Endothelial cell of umbilical vein (primary cell): ENCODE results near the gene WDR41. TPM values are rescaled to one million over a fixed set of nuclear protein-coding genes. Genes with fewer than 3 reads are reported as not detected.

Experiments used
- BruUV-seq: library from RNA; stranded (reverse); fragments of 400-500 nt; replicated peaks from 2 replicates; lab custom pipeline; 2021; lab: Mats Ljungman, UMichigan
- CTCF ChIA-PET: fragments of 300-600, 350-600 bp; sonication (Branson Sonifier 250); formaldehyde crosslinking; loops from one replicate; lab custom pipeline; 2021; ENCODE audit warnings: antibody characterized with exemption, inconsistent platforms; lab: Charles Lee
- POLR2A ChIA-PET: fragments of 300-600, 350-600 bp; sonication (Branson Sonifier 250); formaldehyde crosslinking; loops from one replicate; lab custom pipeline; 2021; ENCODE audit warnings: antibody characterized with exemption, inconsistent platforms; lab: Charles Lee
- DNase-seq: peaks from one replicate; pipeline ENCODE4 v3.0.0-alpha.2; 2011; ENCODE audit warnings: low read depth, low spot score
- FAIRE-seq: peaks from 2 replicates; lab custom pipeline; 2011; peaks lifted over from hg19 to GRCh38; lab: Jason Lieb, UNC
- H2AFZ ChIP-seq: 2 replicates; pipeline ENCODE4 v1.6.0; 2012; ENCODE audit warnings: low read depth, low read length, control low read depth, inconsistent platforms
- H3K27ac ChIP-seq: 2 replicates; pipeline ENCODE4 v1.5.1; 2011; ENCODE audit warnings: low read depth, mild to moderate bottlenecking, control low read depth, low read length, moderate library complexity; ENCODE audit not compliant: insufficient read depth
- H3K27me3 ChIP-seq, 2 experiments: 2 replicates each; pipeline versions ENCODE4 v1.6.0 to v1.6.1; 2011; ENCODE audit warnings: low read length in 2 of 2, mixed read lengths in 1 of 2; ENCODE audit not compliant: control insufficient read depth in 2 of 2, insufficient read depth in 2 of 2
- H3K36me3 ChIP-seq, 2 experiments: 2 replicates in 1 of 2; 3 replicates in 1 of 2; pipeline ENCODE4 v1.5.1; 2011; ENCODE audit warnings: low read length in 2 of 2, mild to moderate bottlenecking in 1 of 2, moderate library complexity in 1 of 2; ENCODE audit not compliant: control insufficient read depth in 2 of 2, insufficient read depth in 2 of 2; ENCODE audit errors: extremely low read depth in 1 of 2
- H3K4me1 ChIP-seq: 3 replicates; pipeline ENCODE4 v1.5.1; 2011; ENCODE audit warnings: mild to moderate bottlenecking, low read length; ENCODE audit not compliant: control insufficient read depth, insufficient read depth; ENCODE audit errors: extremely low read depth
- H3K4me2 ChIP-seq: 2 replicates; pipeline ENCODE4 v1.6.1; 2011; ENCODE audit warnings: low read length, control low read depth, mixed read lengths; ENCODE audit not compliant: insufficient read depth
- H3K4me3 ChIP-seq, 3 experiments: fragments of 200-600 bp in 1 of 3; sonication (generic), shearing (Covaris generic) in 1 of 3; replicated peaks in 1 of 3; 2 replicates each; pipeline ENCODE4 v1.5.1; 2011 to 2016; ENCODE audit warnings: control low read depth in 3 of 3, low read length in 3 of 3, mild to moderate bottlenecking in 2 of 3, inconsistent platforms in 1 of 3, low read depth in 1 of 3, moderate library complexity in 1 of 3; ENCODE audit not compliant: insufficient read depth in 1 of 3
- H3K79me2 ChIP-seq: 2 replicates; pipeline ENCODE4 v1.6.0; 2012; ENCODE audit warnings: low read length, inconsistent platforms; ENCODE audit not compliant: control insufficient read depth, insufficient read depth
- H3K9ac ChIP-seq: replicated peaks from 2 replicates; pipeline ENCODE3; 2011; ENCODE audit warnings: low read length, control low read depth; ENCODE audit not compliant: insufficient read depth; ENCODE audit errors: extremely low read depth
- H3K9me1 ChIP-seq: replicated peaks from 3 replicates; pipeline ENCODE4 v1.6.0; 2011; ENCODE audit warnings: mild to moderate bottlenecking, low read length; ENCODE audit not compliant: control insufficient read depth, insufficient read depth; ENCODE audit errors: extremely low read depth
- H3K9me3 ChIP-seq: replicated peaks from 2 replicates; pipeline ENCODE4 v1.5.1; 2012; ENCODE audit warnings: low read length, inconsistent platforms; ENCODE audit not compliant: control insufficient read depth, insufficient read depth
- H4K20me1 ChIP-seq: replicated peaks from 2 replicates; pipeline ENCODE3; 2011; ENCODE audit warnings: mild to moderate bottlenecking, low read length; ENCODE audit not compliant: control insufficient read depth, insufficient read depth; ENCODE audit errors: extremely low read depth
- CTCF ChIP-seq, 2 donors: IDR thresholded peaks; 1 replicate in 1 of 2; 2 replicates in 1 of 2; pipeline ENCODE4 v1.5.1; 2011; ENCODE audit warnings: low read length in 2 of 2, mild to moderate bottlenecking in 2 of 2, moderate library complexity in 2 of 2, control low read depth in 1 of 2, inconsistent platforms in 1 of 2, low read depth in 1 of 2; ENCODE audit not compliant: insufficient read depth in 1 of 2; ENCODE audit errors: extremely low read depth in 1 of 2
- EZH2 ChIP-seq: IDR thresholded peaks from 2 replicates; pipeline ENCODE4 v1.6.1; 2012; ENCODE audit warnings: borderline replicate concordance, low read depth, mild to moderate bottlenecking, moderate library complexity, low read length, inconsistent platforms; ENCODE audit not compliant: severe bottlenecking
- FOS ChIP-seq: IDR thresholded peaks from 2 replicates; pipeline ENCODE4 v1.6.1; 2011; ENCODE audit warnings: mild to moderate bottlenecking, low read length, moderate library complexity, borderline replicate concordance; ENCODE audit not compliant: insufficient read depth
- GATA2 ChIP-seq: IDR thresholded peaks from 2 replicates; pipeline ENCODE4 v1.7.0; 2011; ENCODE audit warnings: low read depth, mild to moderate bottlenecking, moderate library complexity, mixed read lengths, low read length; ENCODE audit not compliant: insufficient read length, insufficient read depth
- JUN ChIP-seq: IDR thresholded peaks from 2 replicates; pipeline ENCODE4 v1.6.1; 2011; ENCODE audit warnings: borderline replicate concordance, low read depth; ENCODE audit not compliant: insufficient read length, insufficient read depth
- MAX ChIP-seq: IDR thresholded peaks from 2 replicates; pipeline ENCODE4 v1.6.1; 2011; ENCODE audit not compliant: insufficient read depth, insufficient read length
- MYC ChIP-seq: IDR thresholded peaks from one replicate; pipeline ENCODE4 v1.6.1; 2011; ENCODE audit warnings: mild to moderate bottlenecking, low read depth, low read length
- POLR2A ChIP-seq: IDR thresholded peaks from 2 replicates; pipeline ENCODE4 v1.6.1; 2012; ENCODE audit warnings: low read depth, mild to moderate bottlenecking, control low read depth, low read length
- POLR2AphosphoS5 ChIP-seq: IDR thresholded peaks from 2 replicates; pipeline ENCODE4 v1.6.1; 2012; ENCODE audit warnings: low read depth, mild to moderate bottlenecking, control low read depth, low read length, moderate library complexity; ENCODE audit not compliant: insufficient read depth
- dilution Hi-C: fragments of 300-500 bp; cut with MboI; formaldehyde crosslinking; loops from one replicate; pipeline ENCODE4 v1.15.0; 2019; ENCODE audit warnings: low sequenced_read_pairs; ENCODE audit not compliant: extremely low pct_ligation_motif_present
- intact Hi-C: fragments of 100-400 bp; cut with micrococcal nuclease; formaldehyde crosslinking; loops from one replicate; pipeline ENCODE4 v1.10.0; 2022
- polyA plus RNA-seq, 4 experiments: library from polyadenylated mRNA; depleted of rRNA in 3 of 4; stranded (reverse) in 3 of 4; unstranded in 1 of 4; fragments of >200 nt; gene quantifications; 2 replicates each; pipeline versions ENCODE4 v1.2.1 to v1.2.3, GENCODE V29; 2011 to 2012; ENCODE audit warnings: missing spikeins in 1 of 4
- total RNA-seq: library from RNA; stranded (reverse); gene quantifications from 2 replicates; pipeline ENCODE4 v1.2.3, GENCODE V29; 2021

Gene WDR41
- total and polyA plus RNA-seq, 2 donors (not counting 3 experiments of a cell fraction or from before 2014, with no cell fraction given) = 10.2 to 33.6 TPM

- FAIRE-seq (no peak), DNase-seq (no peak)
- H3K9me3 ChIP-seq = no peaks in the 10 kb centered on the region
- H3K4me1 ChIP-seq = peaks cover 9% of the 10 kb centered on the region
- TF ChIP-seq CTCF (IDR thresholded peaks at IDR 0.05; ENCODE audit: extremely low read depth in 1 of 2, insufficient read depth in 1 of 2, low read depth in 1 of 2, low read length in 2 of 2) (no peak), MAX (no peak), JUN (no peak), POLR2A (no peak), MYC (no peak), GATA2 (no peak), FOS (no peak), POLR2AphosphoS5 (no peak), EZH2 (no peak)
- no peak overlapping the region for H3K9ac ChIP-seq
- H3K27ac ChIP-seq = no peak overlapping the region
- no peak overlapping the region for H3K4me2 ChIP-seq
- intact Hi-C loops = no loop called here
- POLR2A ChIA-PET = no interaction called here
- no peaks in the 10 kb centered on the region for H3K9me1 ChIP-seq
- CTCF ChIA-PET = no interaction called here
- no peak overlapping the region for H3K4me3 ChIP-seq
- peaks cover 3 to 4% of the 10 kb centered on the region in 2 experiments for H3K36me3 ChIP-seq
- BruUV-seq = no TSS peak
- H4K20me1 ChIP-seq = no peaks in the 10 kb centered on the region
- H3K79me2 ChIP-seq = peaks cover 13% of the 10 kb centered on the region
- dilution Hi-C loops = no loop called here
- H3K27me3 ChIP-seq = no peaks in the 10 kb centered on the region
- no peak overlapping the region for H2AFZ ChIP-seq
Measured at GRCh38 chr5:77486344-77486962, 5.7 kb downstream of the WDR41 start.
